ENCODE data around the gene BRI3BP.
"Not testable (repeated sequence)": the region's sequence is repeated elsewhere in the genome, so short reads cannot be mapped to it uniquely, and the experiment has no call there.

The BRI3BP gene

GRCh38 chr12:125074294-125074693 is 80.8 kb downstream of the BRI3BP start:
- not testable (repeated sequence) for H3K4me3 Mint-ChIP-seq; H3K4me1 Mint-ChIP-seq; H3K9me3 Mint-ChIP-seq; H3K27me3 Mint-ChIP-seq; H3K27ac Mint-ChIP-seq; DNase-seq (ENCODE audit: low spot score in 2 of 2); ATAC-seq (ENCODE audit: low read depth)
- H3K36me3 Mint-ChIP-seq: peaks cover 13% of the 10 kb centered on the region

DNA sequence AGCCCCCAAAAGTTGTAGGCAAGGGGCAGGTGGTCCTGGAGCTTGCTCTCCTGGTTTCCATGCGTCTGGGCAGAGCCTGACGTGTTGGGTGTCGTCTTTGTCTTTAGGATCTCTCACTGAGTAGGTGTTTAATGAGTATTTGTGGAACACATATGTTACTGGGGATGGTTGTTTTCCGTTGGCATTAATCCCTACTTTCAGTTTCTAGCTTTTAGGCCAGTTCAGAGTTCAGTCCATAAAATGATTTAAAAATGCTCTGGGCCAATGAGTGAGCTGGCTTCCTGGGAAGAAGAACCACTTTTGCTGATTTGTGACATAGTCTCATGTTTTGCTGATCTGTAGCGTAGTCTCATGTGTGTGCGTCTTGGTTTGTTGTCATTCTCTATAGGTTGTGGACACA is 82.7 kb downstream of the BRI3BP start:
- Mint-ChIP-seq H3K27ac (no peak overlapping the region), H3K9me3 (no peaks in the 10 kb centered on the region), H3K27me3 (no peaks in the 10 kb centered on the region), H3K36me3 (peaks cover 13% of the 10 kb centered on the region), H3K4me1 (no peaks in the 10 kb centered on the region), H3K4me3 (no peak overlapping the region)
- DNase-seq (ENCODE audit: low spot score in 2 of 2) (no peak), ATAC-seq (ENCODE audit: low read depth) (no peak)

- Mint-ChIP-seq H3K4me1 (no peaks in the 10 kb centered on the region), H3K27ac (no peak overlapping the region), H3K36me3 (peaks cover 17% of the 10 kb centered on the region), H3K9me3 (no peaks in the 10 kb centered on the region), H3K27me3 (no peaks in the 10 kb centered on the region), H3K4me3 (no peak overlapping the region)
- ATAC-seq (ENCODE audit: low read depth) (no peak), DNase-seq (ENCODE audit: low spot score in 2 of 2) (no peak)
Measured at GRCh38 chr12:125079084-125079483, 85.6 kb downstream of the BRI3BP start.

DNA sequence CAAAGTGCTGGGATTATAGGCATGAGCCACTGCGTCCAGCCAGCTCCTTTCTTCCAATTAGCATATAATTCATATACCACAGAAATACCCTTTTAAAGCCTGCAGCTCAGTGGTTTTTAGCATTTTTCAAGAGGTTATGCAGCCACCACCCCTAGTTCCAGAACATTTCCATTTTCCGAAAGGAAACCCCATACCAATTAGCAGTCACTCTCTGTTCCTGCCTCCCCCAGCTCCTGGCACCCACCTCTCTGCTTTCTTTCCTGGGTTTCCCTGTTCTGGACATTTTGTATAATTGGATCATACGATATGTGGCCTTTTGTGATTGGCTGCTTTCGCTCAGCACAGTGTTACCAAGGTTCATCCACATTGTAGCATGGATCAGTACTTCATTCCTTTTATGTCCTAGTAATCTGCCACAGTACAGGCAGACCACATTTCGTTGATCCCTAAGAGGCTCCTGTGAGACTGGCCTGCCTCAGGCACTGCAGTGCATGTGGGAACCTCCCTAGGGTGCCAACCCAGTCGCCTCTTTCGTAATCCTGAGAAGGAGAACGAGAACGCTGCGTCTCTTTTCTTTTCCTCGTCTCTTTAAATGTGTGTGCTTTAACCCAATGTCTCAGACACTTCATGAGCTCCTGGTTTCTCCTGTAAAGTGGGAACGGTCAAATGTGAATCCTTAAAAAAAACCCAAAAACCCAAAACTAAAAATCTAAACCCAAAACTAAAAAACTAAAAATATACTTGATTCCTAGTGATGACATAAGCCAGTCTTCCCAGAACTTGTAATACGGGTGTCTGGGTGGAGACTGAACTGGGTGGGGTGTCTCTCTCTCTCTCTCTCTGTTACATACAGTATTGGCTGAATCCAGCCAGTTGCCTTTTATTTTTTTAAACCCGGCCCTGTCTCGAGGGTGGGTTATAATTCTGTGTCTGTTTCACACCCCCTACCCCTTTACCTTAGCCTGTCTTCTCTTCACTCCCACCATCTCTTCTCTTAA is 86.5 kb downstream of the BRI3BP start:
- Mint-ChIP-seq H3K27me3 (no peaks in the 10 kb centered on the region), H3K27ac (no peak overlapping the region), H3K9me3 (no peaks in the 10 kb centered on the region), H3K4me3 (no peak overlapping the region), H3K4me1 (no peaks in the 10 kb centered on the region), H3K36me3 (peaks cover 18% of the 10 kb centered on the region)
- no peak for DNase-seq (ENCODE audit: low spot score in 2 of 2)
- no peak for ATAC-seq (ENCODE audit: low read depth)

All from memory B cell (primary cell).